WTC11 (cell line): ENCODE measurements around the gene BTLA. TPM values are rescaled to one million over a fixed set of nuclear protein-coding genes. Genes with fewer than 3 reads are reported as not detected.

Experiments
- AFF4 ChIP-seq: sonication (generic); formaldehyde crosslinking; IDR thresholded peaks from 2 replicates; pipeline ENCODE4 v1.8.1; 2023; ENCODE audit warnings: mild to moderate bottlenecking, missing genetic modification reagents, borderline replicate concordance
- AR ChIP-seq: fragments of 250-450 bp; sonication (Bioruptor Pico); IDR thresholded peaks from 2 replicates; pipeline ENCODE4 v1.9.0; 2021; ENCODE audit warnings: mild to moderate bottlenecking
- FOXP1 ChIP-seq: sonication (generic); formaldehyde crosslinking; IDR thresholded peaks from 2 replicates; pipeline ENCODE4 v1.8.0; 2022; ENCODE audit warnings: missing genetic modification reagents, mild to moderate bottlenecking, moderate library complexity, borderline replicate concordance
- FOXP4 ChIP-seq: sonication (generic); formaldehyde crosslinking; IDR thresholded peaks from 2 replicates; pipeline ENCODE4 v1.8.0; 2022; ENCODE audit warnings: mild to moderate bottlenecking, missing genetic modification reagents
- HMGXB4 ChIP-seq: sonication (generic); formaldehyde crosslinking; IDR thresholded peaks from 2 replicates; pipeline ENCODE4 v1.8.1; 2023; ENCODE audit warnings: mild to moderate bottlenecking, moderate library complexity, missing genetic modification reagents
- NFATC4 ChIP-seq: fragments of 250-450 bp; sonication (Bioruptor Pico); IDR thresholded peaks from 2 replicates; pipeline ENCODE4 v1.9.0; 2021; ENCODE audit warnings: mild to moderate bottlenecking
- PRRX2 ChIP-seq: fragments of 250-450 bp; sonication (Bioruptor Pico); IDR thresholded peaks from 2 replicates; pipeline ENCODE4 v1.8.0; 2021; ENCODE audit warnings: mild to moderate bottlenecking
- SMAD3 ChIP-seq: sonication (generic); formaldehyde crosslinking; IDR thresholded peaks from 2 replicates; pipeline ENCODE4 v1.8.0; 2022; ENCODE audit warnings: missing genetic modification reagents, mild to moderate bottlenecking, borderline replicate concordance
- ZBTB43 ChIP-seq: sonication (generic); formaldehyde crosslinking; IDR thresholded peaks from 2 replicates; pipeline ENCODE4 v1.8.1; 2023; ENCODE audit warnings: mild to moderate bottlenecking, missing genetic modification reagents
- ZNF138 ChIP-seq: sonication (generic); formaldehyde crosslinking; conservative IDR thresholded peaks from 2 replicates; pipeline ENCODE4 v1.8.1; 2022; ENCODE audit warnings: mild to moderate bottlenecking, moderate library complexity, missing genetic modification reagents
- ZNF232 ChIP-seq: sonication (generic); formaldehyde crosslinking; IDR thresholded peaks from 2 replicates; pipeline ENCODE4 v1.8.0; 2022; ENCODE audit warnings: mild to moderate bottlenecking, missing genetic modification reagents
- ZNF425 ChIP-seq: fragments of 250-450 bp; sonication (Bioruptor Pico); conservative IDR thresholded peaks from 2 replicates; pipeline ENCODE4 v1.9.0; 2021; ENCODE audit warnings: mild to moderate bottlenecking
- ZNF512 ChIP-seq: sonication (generic); formaldehyde crosslinking; IDR thresholded peaks from 2 replicates; pipeline ENCODE4 v1.8.1; 2022; ENCODE audit warnings: missing genetic modification reagents, borderline replicate concordance
- ZNF532 ChIP-seq: fragments of 250-450 bp; sonication (Bioruptor Pico); IDR thresholded peaks from 2 replicates; pipeline ENCODE4 v1.9.0; 2021; ENCODE audit warnings: mild to moderate bottlenecking, borderline replicate concordance
- ZNF671 ChIP-seq: fragments of 250-450 bp; sonication (Bioruptor Pico); IDR thresholded peaks from 2 replicates; pipeline ENCODE4 v1.8.0; 2021; ENCODE audit warnings: mild to moderate bottlenecking
- total RNA-seq: library from RNA; stranded (reverse); gene quantifications from 3 replicates; pipeline ENCODE4 v1.2.3, GENCODE V29; 2021

The BTLA gene
- total RNA-seq, 1 experiment from 2014 or later: not detected

- no peak for TF ChIP-seq ZNF512 (CRISPR knock-in tag)
- no peak for TF ChIP-seq HMGXB4 (CRISPR knock-in tag)
- TF ChIP-seq ZNF425 (CRISPR knock-in tag): peak; percentile 95
- no peak for TF ChIP-seq ZNF138 (CRISPR knock-in tag)
- TF ChIP-seq FOXP1: no peak
- peak; percentile 63; the same call in 1 of the 2 replicates for TF ChIP-seq ZNF532 (CRISPR knock-in tag)
- TF ChIP-seq ZNF671: peak; percentile 24
- peak; percentile 54 for TF ChIP-seq AFF4 (CRISPR knock-in tag)
- no peak for TF ChIP-seq ZBTB43 (CRISPR knock-in tag)
- TF ChIP-seq NFATC4 (CRISPR knock-in tag): peak; percentile 86
- TF ChIP-seq SMAD3 (CRISPR knock-in tag): peak; percentile 64
- peak; percentile 94 for TF ChIP-seq AR (CRISPR knock-in tag)
- peak; percentile 48; the same call in 1 of the 2 replicates for TF ChIP-seq ZNF232
- no peak for TF ChIP-seq FOXP4 (CRISPR knock-in tag)
- peak; percentile 90 for TF ChIP-seq PRRX2 (CRISPR knock-in tag)
These were observed 82.7 kb downstream of the BTLA start (continued) for GRCh38 chr3:112416391-112417212.
